Fibroblast of lung (primary cell): ENCODE measurements around the gene ILDR1. TPM values are rescaled to one million over a fixed set of nuclear protein-coding genes. Genes with fewer than 3 reads are reported as not detected.

Experiments
- DNase-seq, 2 donors: peaks; one replicate each; pipeline versions ENCODE4 v3.0.0 to v3.0.0-alpha.2; 2010; ENCODE audit warnings: low read depth in 2 of 2
- H2AFZ ChIP-seq: 2 replicates; pipeline ENCODE4 v1.5.1; 2012; ENCODE audit warnings: low read length, control low read depth, inconsistent platforms
- H3K27ac ChIP-seq: 2 replicates; pipeline ENCODE4 v1.5.1; 2011; ENCODE audit warnings: low read length, control low read depth; ENCODE audit not compliant: insufficient read depth
- H3K27me3 ChIP-seq: 2 replicates; pipeline ENCODE4 v1.5.1; 2011; ENCODE audit warnings: mild to moderate bottlenecking, low read length; ENCODE audit not compliant: control insufficient read depth, insufficient read depth
- H3K36me3 ChIP-seq: 2 replicates; pipeline ENCODE4 v1.5.1; 2011; ENCODE audit warnings: low read length; ENCODE audit not compliant: control insufficient read depth, insufficient read depth
- H3K4me1 ChIP-seq: 2 replicates; pipeline ENCODE4 v1.5.1; 2011; ENCODE audit warnings: low read length; ENCODE audit not compliant: control insufficient read depth, insufficient read depth; ENCODE audit errors: extremely low read depth
- H3K4me2 ChIP-seq: 2 replicates; pipeline ENCODE4 v1.5.1; 2011; ENCODE audit warnings: low read length, control low read depth; ENCODE audit not compliant: insufficient read depth; ENCODE audit errors: extremely low read depth
- H3K4me3 ChIP-seq, 4 experiments: fragments of 200-600 bp in 1 of 4; sonication (generic) in 1 of 4; replicated peaks in 1 of 4; 2 replicates each; pipeline ENCODE4 v1.5.1; 2011 to 2016; ENCODE audit warnings: low read length in 4 of 4, low read depth in 3 of 4, mild to moderate bottlenecking in 3 of 4, control low read depth in 2 of 4, inconsistent platforms in 1 of 4, mixed read lengths in 1 of 4; ENCODE audit not compliant: insufficient read depth in 1 of 4; ENCODE audit errors: control extremely low read depth in 1 of 4
- H3K79me2 ChIP-seq: 2 replicates; pipeline ENCODE4 v1.5.1; 2012; ENCODE audit warnings: mild to moderate bottlenecking, low read length, inconsistent platforms; ENCODE audit not compliant: control insufficient read depth, insufficient read depth
- H3K9ac ChIP-seq: 2 replicates; pipeline ENCODE4 v1.5.1; 2011; ENCODE audit warnings: mild to moderate bottlenecking, low read length, control low read depth; ENCODE audit not compliant: insufficient read depth
- H3K9me3 ChIP-seq: 2 replicates; pipeline ENCODE4 v1.5.1; 2012; ENCODE audit warnings: low read depth, low read length; ENCODE audit not compliant: control insufficient read depth, insufficient read depth
- H4K20me1 ChIP-seq: 2 replicates; pipeline ENCODE4 v1.5.1; 2011; ENCODE audit warnings: low read length; ENCODE audit not compliant: control insufficient read depth, insufficient read depth; ENCODE audit errors: extremely low read depth
- CTCF ChIP-seq, 2 donors: IDR thresholded peaks in 1 of 2; conservative IDR thresholded peaks in 1 of 2; 1 replicate in 1 of 2; 2 replicates in 1 of 2; pipeline ENCODE4 v1.5.1; 2011 to 2012; ENCODE audit warnings: low read length in 2 of 2, control low read depth in 1 of 2, inconsistent platforms in 1 of 2, low read depth in 1 of 2, mild to moderate bottlenecking in 1 of 2
- EZH2 ChIP-seq: IDR thresholded peaks from 2 replicates; pipeline ENCODE4 v1.5.1; 2012; ENCODE audit warnings: low read length, control low read depth, mild to moderate bottlenecking; ENCODE audit errors: missing control alignments
- polyA plus RNA-seq, 2 donors: library from polyadenylated mRNA; depleted of rRNA in 1 of 2; stranded (reverse) in 1 of 2; unstranded in 1 of 2; fragments of >200 nt; gene quantifications; 2 replicates each; pipeline ENCODE4 v1.2.1, GENCODE V29; 2011 to 2012; ENCODE audit warnings: missing spikeins in 1 of 2
- total RNA-seq: library from RNA; depleted of rRNA; stranded (reverse); fragments of >200 nt; gene quantifications from 2 replicates; pipeline ENCODE4 v1.2.1, GENCODE V29; 2014

The ILDR1 gene
- total and polyA plus RNA-seq, 2 donors (not counting 1 experiment from before 2014, with no cell fraction given) = not detected

DNA sequence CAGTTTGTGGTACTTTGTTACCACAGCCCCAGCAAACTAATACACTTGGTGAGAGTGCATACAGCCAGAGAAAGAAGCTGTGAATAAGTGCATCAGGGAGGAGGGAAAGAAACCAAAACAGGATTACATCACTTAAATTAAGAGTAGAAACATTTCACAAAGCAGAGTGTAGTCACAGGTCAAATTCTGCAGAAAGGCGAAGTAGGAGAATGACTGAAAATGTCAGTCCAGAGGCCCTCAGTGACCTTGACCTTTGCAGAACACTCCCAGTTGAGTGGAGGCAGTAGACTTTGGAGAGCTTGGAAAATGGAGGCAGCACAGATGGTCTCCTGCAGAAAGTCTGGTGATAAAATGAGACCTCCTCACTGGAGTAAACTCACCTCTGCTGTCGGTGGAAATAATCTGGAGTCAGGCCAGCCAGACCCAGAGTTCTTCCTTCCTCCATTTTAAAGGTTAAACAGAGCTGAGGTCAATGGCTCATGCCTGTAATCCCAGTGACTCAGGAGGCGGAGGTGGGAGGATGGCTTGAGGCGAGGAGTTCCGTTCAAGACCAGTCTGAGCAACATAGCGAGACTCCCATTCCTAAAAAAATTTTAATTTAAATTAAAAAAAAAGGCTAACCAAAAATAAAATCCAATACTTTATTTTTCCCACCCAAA, 38.1 kb upstream of the ILDR1 start:
- Histone ChIP-seq H3K9me3 (no peaks in the 10 kb centered on the region), H3K4me1 (no peaks in the 10 kb centered on the region), H2AFZ (no peak overlapping the region), H3K27ac (no peak overlapping the region), H3K4me2 (no peak overlapping the region), H3K9ac (no peak overlapping the region), H3K36me3 (no peaks in the 10 kb centered on the region), H3K27me3 (no peaks in the 10 kb centered on the region), H3K79me2 (no peaks in the 10 kb centered on the region), H4K20me1 (no peaks in the 10 kb centered on the region), H3K4me3 (no peak overlapping the region)
- no peak for DNase-seq
- TF ChIP-seq EZH2 = no peak
- no peak for TF ChIP-seq CTCF (conservative IDR thresholded peaks at IDR 0.05 in 1 of 2, IDR thresholded peaks at IDR 0.05 in 1 of 2; ENCODE audit: low read depth in 1 of 2, low read length in 2 of 2)

GRCh38 chr3:122058294-122058693, 36.2 kb upstream of the ILDR1 start:
- Histone ChIP-seq H3K4me3 (no peak overlapping the region), H3K27me3 (no peaks in the 10 kb centered on the region), H3K27ac (no peak overlapping the region), H3K9me3 (no peaks in the 10 kb centered on the region), H4K20me1 (no peaks in the 10 kb centered on the region), H3K36me3 (no peaks in the 10 kb centered on the region), H3K4me2 (no peak overlapping the region), H3K9ac (no peak overlapping the region), H2AFZ (no peak overlapping the region), H3K79me2 (no peaks in the 10 kb centered on the region), H3K4me1 (no peaks in the 10 kb centered on the region)
- no peak for DNase-seq
- TF ChIP-seq EZH2 (no peak), CTCF (conservative IDR thresholded peaks at IDR 0.05 in 1 of 2, IDR thresholded peaks at IDR 0.05 in 1 of 2; ENCODE audit: low read depth in 1 of 2, low read length in 2 of 2) (no peak)

DNA sequence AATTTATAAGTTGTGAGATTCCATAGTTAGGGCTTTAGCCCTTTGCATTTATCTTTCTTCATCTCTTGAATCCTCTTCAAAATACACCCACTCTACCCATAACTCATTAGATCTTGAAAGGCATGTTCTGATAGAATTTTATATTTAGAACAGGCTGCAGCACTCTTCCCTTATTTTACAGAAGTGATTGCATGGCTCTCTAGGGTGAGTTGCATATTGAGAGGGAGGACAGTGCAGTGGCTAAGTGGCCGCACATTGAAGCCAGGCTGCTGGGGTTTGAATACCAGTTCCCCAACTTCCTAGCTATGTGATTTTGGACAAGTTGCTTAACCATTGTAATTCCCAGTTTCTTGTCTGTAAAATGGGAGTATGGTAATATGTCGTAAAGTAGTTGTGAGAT, 35.6 kb upstream of the ILDR1 start:
- Histone ChIP-seq H3K79me2 (no peaks in the 10 kb centered on the region), H3K27ac (no peak overlapping the region), H3K36me3 (no peaks in the 10 kb centered on the region), H3K9me3 (no peaks in the 10 kb centered on the region), H2AFZ (no peak overlapping the region), H3K9ac (no peak overlapping the region), H3K27me3 (no peaks in the 10 kb centered on the region), H3K4me3 (no peak overlapping the region), H3K4me1 (no peaks in the 10 kb centered on the region), H3K4me2 (no peak overlapping the region), H4K20me1 (no peaks in the 10 kb centered on the region)
- DNase-seq = no peak
- no peak for TF ChIP-seq EZH2
- no peak for TF ChIP-seq CTCF (conservative IDR thresholded peaks at IDR 0.05 in 1 of 2, IDR thresholded peaks at IDR 0.05 in 1 of 2; ENCODE audit: low read depth in 1 of 2, low read length in 2 of 2)
